Stimulated activated naive CD8-positive, alpha-beta T cell treated with anti-CD3 and anti-CD28 coated beads, Interleukin-15, Interleukin-2, amounts not matched to agents 100 U/mL and 50 U/mL, for 24 hours (primary cell): Measurements from ENCODE around the gene TIE1.

Source experiments
- ATAC-seq: fragments of 150-1000 bp; cut with Tn5 transposase; one replicate; pipeline ENCODE4 v1.10.0; 2021
- DNase-seq: peaks from one replicate; pipeline ENCODE4 v3.0.0; 2021

TIE1 gene

DNA sequence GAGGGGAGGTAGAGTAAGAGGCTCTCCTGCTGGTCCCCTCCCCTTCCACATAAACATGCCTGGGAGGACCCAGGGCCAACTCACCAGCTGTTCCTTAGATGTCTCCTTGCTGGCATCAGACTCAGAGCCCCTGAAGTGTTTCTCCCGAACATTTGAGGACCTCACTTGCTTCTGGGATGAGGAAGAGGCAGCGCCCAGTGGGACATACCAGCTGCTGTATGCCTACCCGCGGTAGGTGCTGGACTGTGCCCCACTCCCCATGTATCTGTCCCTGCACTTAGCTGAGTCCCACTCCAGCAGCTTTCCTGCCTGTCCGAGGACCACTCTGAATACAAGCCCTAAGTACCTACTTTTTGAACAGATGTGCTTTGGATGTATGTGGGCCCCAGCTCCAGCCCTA lies 37.2 kb downstream of the TIE1 start:
- no peak for DNase-seq

DNA sequence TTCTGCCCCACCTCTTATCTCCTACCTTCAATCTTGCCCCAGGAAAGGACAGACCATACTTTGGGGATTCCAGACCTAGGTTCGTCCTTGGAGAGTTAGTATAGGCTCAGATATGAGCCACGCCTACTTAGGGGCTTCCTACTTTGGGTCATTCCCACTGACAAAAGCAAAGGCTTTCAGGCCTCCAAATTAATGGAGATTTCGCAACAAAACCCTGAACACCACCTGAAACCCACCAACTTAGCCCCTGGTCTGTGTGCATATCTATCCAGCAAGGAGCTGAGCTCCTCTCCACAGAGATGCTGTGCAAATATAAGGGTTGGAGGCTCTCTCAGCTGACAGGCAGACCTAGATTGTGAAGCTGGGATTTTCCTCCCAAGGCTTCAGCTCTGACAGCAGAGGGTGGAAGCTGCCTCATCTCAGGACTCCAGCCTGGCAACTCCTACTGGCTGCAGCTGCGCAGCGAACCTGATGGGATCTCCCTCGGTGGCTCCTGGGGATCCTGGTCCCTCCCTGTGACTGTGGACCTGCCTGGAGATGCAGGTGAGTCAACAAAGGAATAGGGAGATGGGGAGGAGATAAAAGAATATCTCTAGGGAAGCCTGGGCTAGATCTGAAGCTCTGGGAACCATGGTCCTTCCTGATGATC lies 38.9 kb downstream of the TIE1 start:
- DNase-seq, result no peak
- no peak for ATAC-seq

More for the DNA sequence above, 37.2 kb downstream of the TIE1 start:
- ATAC-seq, result no peak

DNA sequence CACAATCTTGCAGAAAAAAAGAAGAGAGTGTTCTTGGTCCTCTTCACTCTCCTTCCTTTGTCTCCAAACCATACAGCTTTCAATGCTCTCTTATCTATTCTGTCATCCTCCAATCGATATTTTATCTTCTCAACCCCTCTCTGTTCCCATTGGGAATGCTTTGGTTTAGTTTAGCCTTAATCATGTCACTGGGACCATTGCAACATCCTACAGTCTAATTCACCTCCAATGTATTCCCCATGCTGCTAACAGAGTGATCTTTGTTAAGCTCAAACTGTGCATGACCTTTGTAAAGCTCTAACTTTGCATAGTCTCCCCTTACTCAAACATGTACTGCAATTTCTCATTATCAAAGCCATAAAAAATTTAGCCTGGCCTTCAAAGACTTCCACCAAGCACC lies 39.8 kb downstream of the TIE1 start:
- ATAC-seq (no peak), DNase-seq (no peak)

DNA sequence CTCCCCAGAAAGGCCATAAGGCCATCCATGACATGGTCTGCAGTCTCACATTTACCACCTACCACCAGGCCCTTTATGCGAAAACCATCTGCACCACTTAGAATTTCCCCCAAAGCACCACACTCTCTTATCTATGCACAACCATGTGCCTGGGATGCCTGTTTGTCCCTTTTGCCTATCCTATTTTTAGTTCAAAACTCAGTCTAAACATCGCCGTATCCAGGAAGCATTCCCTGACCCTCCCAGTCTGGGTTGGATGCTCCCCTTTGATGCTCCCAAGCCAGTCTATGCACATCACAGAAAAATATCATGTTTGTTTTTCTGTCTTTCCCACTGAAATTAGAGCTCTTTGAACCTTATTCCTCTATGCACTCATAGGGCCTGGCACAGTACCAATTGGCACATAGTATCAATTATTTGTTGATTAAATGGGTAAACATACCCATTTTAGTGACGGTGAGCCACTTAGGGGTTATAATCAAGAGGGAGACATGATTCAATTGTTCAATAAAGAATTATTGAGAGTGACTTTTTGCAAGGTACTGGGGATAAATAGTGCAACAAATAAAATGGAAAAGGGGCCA lies 43.6 kb downstream of the TIE1 start:
- no peak for DNase-seq
- ATAC-seq, result no peak

DNA sequence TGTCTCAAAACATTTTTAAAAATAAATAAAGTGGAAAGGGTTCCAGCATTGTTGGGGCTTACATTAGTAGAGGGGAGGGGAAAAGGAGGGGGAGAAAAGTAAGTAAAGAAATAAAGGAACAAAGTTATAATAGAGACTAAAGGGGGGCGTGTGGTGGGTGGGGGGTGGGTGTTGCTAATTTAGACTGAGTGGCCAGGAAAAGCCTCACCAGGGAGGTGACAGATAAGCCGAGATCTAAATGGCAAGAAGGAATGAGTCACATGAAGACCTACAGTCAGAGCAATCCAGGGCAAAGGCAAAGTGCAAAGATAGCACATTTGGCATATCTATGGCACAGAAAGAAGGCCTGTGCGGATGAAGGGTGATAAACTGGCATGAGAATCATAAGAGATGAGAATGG lies 44.3 kb downstream of the TIE1 start:
- ATAC-seq, result peak; percentile 55
- no peak for DNase-seq

DNA sequence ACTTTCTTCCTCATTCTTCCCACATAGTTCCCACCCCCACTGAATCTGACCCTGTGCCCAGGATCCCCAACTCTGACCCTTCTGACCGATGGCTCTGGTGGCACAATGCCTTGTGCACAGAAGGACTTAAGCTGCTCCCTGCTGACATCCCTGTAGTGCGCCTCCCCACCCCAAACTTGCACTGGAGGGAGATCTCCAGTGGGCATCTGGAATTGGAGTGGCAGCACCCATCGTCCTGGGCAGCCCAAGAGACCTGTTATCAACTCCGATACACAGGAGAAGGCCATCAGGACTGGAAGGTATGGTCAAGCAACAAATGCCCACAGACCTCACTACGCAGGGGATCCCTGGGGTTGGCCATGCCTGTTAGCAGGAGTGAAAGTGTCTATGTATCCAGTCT lies 45.9 kb downstream of the TIE1 start:
- DNase-seq (no peak), ATAC-seq (no peak)

DNA sequence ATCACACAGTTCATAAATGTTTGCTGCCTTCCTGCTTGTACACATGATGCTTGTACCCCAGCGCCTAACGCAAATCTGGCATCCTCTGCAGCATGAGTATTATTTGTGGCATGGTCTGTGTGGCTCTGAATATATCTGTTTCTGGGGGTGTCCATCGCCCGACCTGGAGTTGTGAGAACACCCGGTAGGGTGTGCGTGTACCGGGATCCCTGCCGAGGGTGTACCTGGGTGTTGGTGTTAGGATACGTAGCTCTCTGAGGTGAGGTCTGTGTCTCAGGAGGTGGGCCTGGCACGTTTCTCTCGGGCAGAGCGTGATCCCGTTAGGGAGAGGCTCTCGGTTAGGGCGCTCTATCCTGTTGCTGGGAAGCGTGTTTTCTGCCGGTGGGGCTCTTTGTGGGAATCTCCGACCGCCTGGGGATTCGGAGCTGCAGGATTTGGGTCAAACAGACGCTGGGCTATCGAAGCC lies 47.6 kb downstream of the TIE1 start:
- no peak for ATAC-seq
- no peak for DNase-seq

DNA sequence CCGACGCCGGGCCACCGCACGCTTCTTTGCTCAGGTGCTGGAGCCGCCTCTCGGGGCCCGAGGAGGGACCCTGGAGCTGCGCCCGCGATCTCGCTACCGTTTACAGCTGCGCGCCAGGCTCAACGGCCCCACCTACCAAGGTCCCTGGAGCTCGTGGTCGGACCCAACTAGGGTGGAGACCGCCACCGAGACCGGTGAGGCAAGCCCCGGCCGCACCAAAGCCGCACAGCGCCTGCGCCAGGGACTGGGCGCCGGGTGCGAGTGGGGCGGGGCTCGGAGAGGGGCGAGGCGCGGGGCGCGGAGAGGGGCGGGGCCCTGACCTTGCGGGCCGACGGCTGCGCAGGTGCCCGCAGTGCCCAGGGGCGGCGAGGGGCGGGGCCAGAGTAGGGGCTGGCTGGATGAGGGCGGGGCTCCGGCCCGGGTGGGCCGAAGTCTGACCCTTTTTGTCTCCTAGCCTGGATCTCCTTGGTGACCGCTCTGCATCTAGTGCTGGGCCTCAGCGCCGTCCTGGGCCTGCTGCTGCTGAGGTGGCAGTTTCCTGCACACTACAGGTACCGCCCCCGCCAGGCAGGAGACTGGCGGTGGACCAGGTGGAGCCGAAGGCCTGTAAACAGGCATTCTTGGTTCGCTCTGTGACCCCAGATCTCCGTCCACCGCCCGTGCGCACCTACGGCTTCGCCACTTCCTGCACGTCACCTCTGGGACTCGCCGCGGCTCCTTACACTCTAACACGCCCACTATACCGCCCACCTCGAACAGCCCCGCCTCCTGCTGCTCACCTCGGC lies 48.2 kb downstream of the TIE1 start:
- DNase-seq (peak; percentile 61), ATAC-seq (peak; percentile 53)

DNA sequence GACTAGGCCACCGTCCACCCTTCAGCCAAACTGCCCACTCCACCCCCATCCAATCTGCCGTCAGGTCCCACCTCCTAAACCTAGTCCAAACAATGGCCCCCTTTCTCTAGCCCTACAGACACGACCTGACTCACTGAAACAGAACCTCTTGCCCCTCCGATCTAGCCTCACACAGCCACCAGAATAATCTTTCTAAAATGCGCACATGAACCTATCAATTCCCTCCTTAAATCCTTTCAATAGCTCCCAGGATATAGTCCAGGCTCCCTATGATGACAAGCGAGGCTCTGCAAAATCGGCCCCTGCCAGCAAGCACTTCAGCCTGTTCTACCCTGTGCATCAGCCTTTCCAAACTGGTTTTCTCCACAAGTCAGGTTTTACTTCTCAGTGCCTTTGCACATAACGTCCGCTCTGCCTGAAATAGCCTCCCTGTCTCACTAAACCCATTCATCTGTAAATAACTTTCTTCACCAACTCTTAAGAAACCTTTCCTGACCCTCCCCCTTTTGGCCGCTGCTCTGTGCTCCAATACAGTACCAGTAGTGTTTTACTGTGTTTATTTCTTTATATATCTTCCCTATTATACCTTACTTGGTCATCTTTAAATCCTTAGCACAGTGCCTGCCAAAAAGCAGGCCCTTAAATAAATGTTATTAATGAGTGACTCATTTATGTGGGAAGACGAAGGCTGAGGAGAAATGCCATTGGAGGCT lies 49.0 kb downstream of the TIE1 start:
- no peak for DNase-seq

DNA sequence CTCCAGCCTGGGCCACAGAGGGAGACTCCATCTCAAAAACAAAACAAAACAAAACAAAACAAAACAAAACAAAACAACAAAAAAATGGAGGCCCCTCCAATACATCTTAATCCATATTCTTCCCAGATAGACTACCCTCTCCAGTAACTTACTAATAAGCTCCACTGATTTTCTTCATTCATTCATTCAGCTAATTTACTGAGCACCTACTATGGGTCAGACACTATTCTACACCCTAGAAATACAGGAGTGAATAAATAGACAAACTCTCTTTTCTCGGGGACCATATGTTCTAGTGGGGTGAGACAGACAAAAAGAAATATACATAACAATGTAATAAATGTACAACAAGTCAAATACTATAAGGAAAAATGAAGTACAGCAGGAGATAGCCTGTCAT lies 50.2 kb downstream of the TIE1 start:
- no peak for ATAC-seq

More for the DNA sequence above, 49.0 kb downstream of the TIE1 start:
- ATAC-seq, result no peak

DNA sequence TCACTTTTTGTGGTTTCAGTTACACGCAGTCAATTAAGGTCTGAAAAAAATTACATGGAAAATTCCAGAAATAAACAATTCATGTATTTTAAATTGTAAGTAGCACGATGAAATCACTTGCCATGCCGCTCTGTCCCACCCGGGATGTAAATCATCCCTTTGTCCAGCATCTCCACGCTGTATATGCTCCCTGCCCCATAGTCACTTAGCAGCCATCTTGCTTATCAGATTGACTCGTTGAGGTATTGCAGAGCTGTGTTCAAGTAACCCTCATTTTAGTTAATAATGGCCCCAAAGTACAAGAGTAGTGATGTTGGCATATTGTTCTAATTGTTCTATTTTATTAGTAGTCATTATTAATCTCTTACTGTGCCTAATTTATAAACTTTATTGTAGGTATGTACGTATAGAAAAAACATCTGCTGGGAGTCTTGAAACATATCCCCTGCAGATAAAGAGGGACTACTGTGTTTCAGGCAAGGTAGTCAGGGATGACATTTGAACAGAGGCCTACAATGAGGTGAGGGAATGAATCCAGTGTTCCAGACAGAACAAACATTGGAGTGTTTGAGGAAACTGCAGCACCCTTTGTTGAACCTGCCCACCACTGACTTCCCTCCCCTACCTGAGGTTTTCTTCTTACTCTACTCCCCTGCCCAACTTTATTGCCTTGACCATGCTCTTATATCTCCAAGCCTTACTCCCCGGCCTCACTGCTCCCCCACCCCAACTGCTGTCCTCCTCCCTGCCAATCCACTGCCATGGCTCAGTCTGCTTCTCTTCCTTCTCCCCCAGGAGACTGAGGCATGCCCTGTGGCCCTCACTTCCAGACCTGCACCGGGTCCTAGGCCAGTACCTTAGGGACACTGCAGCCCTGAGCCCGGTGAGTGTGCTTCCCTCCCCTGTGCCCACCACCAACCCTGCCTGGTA lies 50.9 kb downstream of the TIE1 start:
- DNase-seq, result no peak
- no peak for ATAC-seq

More for the DNA sequence above, 50.2 kb downstream of the TIE1 start:
- no peak for DNase-seq

DNA sequence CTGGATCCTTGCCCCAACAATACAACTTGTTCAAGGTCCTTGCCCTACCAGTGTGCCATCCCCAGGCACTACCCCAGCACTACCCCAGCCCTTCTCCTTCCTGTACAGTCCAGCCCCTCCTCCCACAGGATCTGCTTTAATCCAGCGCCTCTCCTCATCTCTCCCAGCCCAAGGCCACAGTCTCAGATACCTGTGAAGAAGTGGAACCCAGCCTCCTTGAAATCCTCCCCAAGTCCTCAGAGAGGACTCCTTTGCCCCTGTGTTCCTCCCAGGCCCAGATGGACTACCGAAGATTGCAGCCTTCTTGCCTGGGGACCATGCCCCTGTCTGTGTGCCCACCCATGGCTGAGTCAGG lies 51.5 kb downstream of the TIE1 start:
- ATAC-seq (no peak), DNase-seq (no peak)

DNA sequence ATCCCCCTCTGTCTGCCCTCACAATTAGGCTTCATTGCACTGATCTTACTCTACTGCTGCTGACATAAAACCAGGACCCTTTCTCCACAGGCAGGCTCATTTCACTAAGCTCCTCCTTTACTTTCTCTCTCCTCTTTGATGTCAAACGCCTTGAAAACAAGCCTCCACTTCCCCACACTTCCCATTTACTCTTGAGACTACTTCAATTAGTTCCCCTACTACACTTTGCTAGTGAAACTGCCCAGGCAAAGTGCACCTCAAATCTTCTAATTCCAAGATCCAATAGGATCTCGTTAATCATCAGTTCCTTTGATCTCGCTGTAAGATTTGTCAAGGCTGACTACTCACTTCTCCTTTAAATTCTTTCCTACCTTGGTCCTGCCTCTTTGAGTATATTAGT lies 52.1 kb downstream of the TIE1 start:
- DNase-seq (no peak), ATAC-seq (no peak)

DNA sequence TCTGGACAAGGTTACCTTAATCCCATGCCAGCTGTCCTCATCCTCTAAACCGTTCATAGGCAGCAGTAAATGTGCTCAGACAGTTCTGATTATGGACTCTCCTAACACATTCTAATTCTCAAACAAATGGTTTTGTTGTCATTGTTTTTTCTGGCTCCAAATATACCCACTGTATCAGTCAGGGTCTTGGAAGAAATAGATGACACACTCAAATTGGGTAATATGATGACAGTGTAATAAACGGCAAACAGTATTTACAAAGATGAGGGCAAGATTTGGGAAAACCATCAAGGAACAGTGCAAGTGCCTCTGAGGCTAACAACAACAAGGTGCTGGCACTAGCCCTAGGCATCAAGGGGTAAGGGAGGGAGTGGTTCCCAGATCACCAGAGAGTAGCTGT lies 53.7 kb downstream of the TIE1 start:
- ATAC-seq (no peak), DNase-seq (no peak)

DNA sequence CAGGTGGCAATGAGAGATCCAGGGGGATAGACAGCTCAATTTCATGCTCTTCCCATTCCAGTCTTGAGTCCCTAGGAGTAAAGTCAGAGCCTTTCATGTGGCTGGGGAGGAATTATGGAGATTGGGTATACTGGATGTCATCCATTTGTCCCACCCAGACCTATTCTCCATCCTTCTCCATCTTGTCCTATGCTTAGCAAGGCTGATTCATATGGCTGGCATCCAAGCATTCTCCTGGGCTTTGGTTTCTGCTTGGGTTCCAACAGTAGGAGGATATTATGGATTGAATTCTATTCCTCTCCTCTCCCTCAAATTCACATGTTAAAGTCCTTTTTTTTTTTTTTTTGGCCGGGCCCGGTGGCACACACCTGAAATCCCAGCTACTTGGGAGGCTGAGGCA lies 54.2 kb downstream of the TIE1 start:
- DNase-seq, result no peak
- no peak for ATAC-seq

DNA sequence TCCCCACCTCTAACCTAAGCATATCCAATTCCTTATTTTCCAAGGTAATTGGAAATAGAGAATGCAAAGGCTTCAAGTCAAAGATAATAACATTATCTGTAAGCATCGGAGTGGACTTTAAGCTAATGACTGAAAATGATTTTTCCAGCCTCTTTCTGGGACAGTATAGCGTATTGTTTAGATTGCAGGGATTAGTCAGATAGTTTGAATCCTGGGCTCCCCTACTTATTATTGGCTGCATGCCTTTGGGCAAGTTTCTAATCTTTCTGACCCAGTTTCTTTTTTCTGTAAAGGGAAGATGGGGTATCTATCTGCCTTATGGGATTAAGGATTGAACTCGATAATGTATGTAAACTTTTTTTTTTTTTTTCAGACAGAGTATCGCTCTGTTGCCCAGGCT lies 56.5 kb downstream of the TIE1 start:
- ATAC-seq (no peak), DNase-seq (no peak)

DNA sequence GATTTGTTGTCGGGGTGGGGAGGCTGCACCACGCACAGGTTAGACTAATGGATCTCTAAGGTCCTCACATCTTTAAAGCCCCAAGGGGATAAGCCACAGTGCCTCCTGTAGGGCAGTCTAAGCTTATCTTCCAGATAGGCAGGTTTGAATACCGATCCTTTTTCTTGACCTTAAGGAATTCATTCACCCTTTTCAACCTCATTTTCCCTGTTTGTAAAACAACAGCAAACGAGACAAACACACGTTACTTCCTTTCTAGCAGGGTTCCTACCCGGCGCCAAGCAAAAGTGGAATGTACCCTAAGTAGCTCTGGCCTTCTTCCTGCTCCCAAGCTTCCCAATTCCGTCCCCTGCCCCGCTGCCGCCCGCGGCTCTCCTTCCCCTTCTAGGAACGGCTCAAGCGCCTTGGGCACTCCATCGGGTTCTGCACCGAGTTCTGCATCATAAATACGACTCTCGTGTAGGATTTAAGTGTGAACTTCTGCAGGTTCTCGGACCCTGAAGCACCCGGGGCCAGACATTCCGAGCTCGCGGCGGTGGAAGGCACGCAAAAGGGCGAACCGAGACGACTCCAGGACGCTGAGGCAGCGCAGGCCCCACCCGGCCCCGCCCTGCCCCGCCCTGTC lies 57.5 kb downstream of the TIE1 start:
- ATAC-seq (no peak), DNase-seq (no peak)

DNA sequence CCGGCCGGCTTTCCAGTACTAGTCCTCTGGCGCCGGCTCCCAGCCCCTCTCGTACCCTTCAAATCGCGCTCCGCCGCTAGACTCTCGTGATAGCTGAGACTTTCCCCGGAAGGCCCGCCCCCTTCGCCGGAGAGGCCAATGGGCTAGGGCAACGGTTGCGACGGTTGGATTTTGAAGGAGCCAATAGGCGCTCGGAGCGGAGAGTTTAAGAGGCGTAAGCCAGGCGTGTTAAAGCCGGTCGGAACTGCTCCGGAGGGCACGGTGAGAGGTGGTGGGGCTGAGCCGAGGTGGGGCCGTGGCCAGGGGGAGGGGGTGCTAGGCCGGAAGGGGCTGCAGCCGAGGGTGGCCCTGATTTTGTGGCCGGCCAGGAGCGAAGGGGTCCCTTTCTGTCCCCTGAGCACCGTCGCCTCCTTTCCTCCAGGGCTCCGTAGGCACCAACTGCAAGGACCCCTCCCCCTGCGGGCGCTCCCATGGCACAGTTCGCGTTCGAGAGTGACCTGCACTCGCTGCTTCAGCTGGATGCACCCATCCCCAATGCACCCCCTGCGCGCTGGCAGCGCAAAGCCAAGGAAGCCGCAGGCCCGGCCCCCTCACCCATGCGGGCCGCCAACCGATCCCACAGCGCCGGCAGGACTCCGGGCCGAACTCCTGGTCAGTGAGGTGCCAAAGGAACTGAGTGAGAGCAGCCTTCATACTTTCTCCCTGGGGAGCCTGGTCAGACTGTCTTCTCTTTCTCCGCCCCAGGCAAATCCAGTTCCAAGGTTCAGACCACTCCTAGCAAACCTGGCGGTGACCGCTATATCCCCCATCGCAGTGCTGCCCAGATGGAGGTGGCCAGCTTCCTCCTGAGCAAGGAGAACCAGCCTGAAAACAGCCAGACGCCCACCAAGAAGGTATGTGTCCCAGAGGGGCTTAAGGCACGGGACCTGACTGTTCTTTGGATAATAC lies 58.2 kb downstream of the TIE1 start, which contains the start of gene CDC20:
Gene CDC20, plus strand, starts transcription at position 236 of the 948 bp plus-strand sequence. Its CDS starts 235 bp downstream, at position 471.
- peak; percentile 99 for DNase-seq
- ATAC-seq, result peak; percentile 99

DNA sequence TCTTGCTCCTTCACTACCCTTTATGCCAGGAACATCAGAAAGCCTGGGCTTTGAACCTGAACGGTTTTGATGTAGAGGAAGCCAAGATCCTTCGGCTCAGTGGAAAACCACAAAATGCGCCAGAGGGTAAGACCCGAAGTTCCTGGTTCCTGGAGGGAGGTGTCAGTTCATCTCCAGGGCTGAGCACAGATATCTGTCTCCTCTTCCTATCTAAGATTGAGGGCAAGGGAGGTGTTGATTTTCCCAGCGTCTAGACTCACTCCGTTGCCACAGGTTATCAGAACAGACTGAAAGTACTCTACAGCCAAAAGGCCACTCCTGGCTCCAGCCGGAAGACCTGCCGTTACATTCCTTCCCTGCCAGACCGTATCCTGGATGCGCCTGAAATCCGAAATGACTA lies 58.9 kb downstream of the TIE1 start:
- no peak for ATAC-seq
- no peak for DNase-seq

DNA sequence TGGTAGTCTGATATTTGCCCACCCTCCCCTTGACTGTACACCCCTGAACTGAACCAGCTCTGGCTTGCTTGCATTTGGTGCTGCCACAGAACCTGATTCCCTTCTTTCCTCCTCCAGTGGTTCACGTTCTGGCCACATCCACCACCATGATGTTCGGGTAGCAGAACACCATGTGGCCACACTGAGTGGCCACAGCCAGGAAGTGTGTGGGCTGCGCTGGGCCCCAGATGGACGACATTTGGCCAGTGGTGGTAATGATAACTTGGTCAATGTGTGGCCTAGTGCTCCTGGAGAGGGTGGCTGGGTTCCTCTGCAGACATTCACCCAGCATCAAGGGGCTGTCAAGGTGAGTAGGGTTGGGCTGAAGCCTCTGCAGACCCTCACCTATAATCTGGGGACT lies 59.8 kb downstream of the TIE1 start:
- ATAC-seq, result no peak
- DNase-seq, result no peak
